Heart left ventricle (tissue), 13 donors: ENCODE data around the gene SND1.

ENCODE experiments used
- CTCF ChIP-seq, 12 donors: fragments of 200-600 bp; sonication (generic) in 4 of 12; IDR thresholded peaks; one replicate each; pipeline versions ENCODE4 v1.5.0 to v1.8.0; 2018 to 2022; ENCODE audit warnings: antibody characterized with exemption in 12 of 12, mild to moderate bottlenecking in 5 of 12
- POLR2A ChIP-seq, 2 donors: fragments of 450-650 bp; IDR thresholded peaks; one replicate each; pipeline ENCODE4 v1.6.1; 2017; ENCODE audit warnings: antibody characterized with exemption in 2 of 2, mild to moderate bottlenecking in 2 of 2, moderate library complexity in 2 of 2
- donor health status: ischemic (EF 13 %, LVEDD 7.1; RV severe dilation, severe dysfunction).
- donor health status: DM: no; HTN: yes; CAD: no.
- donor health status: DM: no; HTN: no; CAD: no.
- donor health status: ischemic (EF 25% LVEDD 6.9; RV normal size, moderate dysfunction).
- donor health status: ischemic (EF 25% LVEDD 5.7; RV mildly dilated, moderate dysfunction).
- donor health status: ischemic (EF 35%, LVEDD 5.7; RV mildly dilated, moderate dysfunction).
- donor health status: nonischemic (EF 11% LVEDD 7.7; RV severe dilation, severe dysfunction).
- donor health status: DM: yes; HTN: yes; CAD: no.
- donor health status: PGD.
- donor health status: ischemic (EF 29% LVEDD 5.4; RV normal size, mild dysfunction).
- donor health status: nonischemic (EF 23%, LVEDD 6.1; RV moderate dilation, normal function).

DNA sequence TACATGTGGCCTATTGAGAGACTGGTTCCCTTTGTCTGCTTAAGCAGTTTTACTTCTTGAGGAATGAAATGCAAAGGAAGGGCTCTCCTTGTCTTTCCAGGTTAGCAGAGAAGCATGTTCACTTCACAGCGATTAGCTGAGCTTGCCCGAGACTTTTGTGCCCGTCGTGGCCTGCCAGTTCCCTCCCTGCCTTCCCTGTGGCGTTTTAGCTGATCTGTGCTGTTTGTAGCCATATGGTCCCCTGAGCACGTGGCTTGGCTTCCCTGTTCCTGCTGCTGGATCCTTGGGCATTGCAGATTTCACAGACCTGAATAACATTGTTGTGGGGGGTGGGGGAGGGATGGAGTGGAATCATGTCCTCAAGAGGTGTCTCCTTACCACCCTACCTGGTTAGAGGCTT is 61.8 kb downstream of the SND1 start:
- TF ChIP-seq CTCF (IDR thresholded peaks at IDR 0.05) (no peak), POLR2A (IDR thresholded peaks at IDR 0.05) (no peak)
